PC-3 (cell line): Measurements from ENCODE around the gene EIF3F.

Experiments used
- CTCF ChIP-seq: fragments of 300-600 bp; sonication (generic); conservative IDR thresholded peaks from 2 replicates; pipeline ENCODE4 v1.5.1; 2017; ENCODE audit warnings: antibody characterized with exemption, low read depth, mild to moderate bottlenecking, low read length
- EZH2phosphoT487 ChIP-seq: fragments of 300-600 bp; sonication (generic); IDR thresholded peaks from 2 replicates; pipeline ENCODE4 v1.6.1; 2018; ENCODE audit warnings: mild to moderate bottlenecking, antibody characterized with exemption, low read length, borderline replicate concordance

GRCh38 chr11:8038811-8039529 is 51.8 kb downstream of the EIF3F start:
- TF ChIP-seq CTCF (no peak), EZH2phosphoT487 (no peak)
